Measurements from ENCODE around the gene SMCO2.

SMCO2 gene

DNA sequence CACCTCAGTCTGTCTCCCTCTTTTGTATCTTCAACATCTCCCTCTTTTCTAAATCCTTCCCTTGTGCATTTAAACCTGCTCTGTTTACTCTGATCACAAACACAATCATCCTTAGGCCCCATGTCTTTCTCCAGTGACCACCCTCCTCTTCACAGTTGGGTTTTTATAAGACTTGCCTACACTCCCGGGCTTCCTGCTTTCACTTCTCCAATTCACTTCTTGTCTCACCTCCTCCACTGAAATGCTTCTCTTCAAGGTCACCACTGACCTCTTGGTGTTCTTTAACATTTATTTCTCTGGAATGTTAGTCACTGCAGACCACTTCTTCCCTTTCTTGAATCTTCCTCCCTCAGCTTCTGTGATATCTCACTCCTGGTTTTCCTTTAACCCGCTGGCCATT, 8.7 kb upstream of the SMCO2 start:
- no peak overlapping the region for H4K91ac ChIP-seq (ENCODE audit: low read length)
- H3K14ac ChIP-seq (ENCODE audit: low read length in 2 of 2): no peak overlapping the region
- H3K4me3 ChIP-seq (ENCODE audit: insufficient read depth in 1 of 2, low read depth in 1 of 2, low read length in 2 of 2): no peak overlapping the region
- no peak overlapping the region for H3K9ac ChIP-seq (ENCODE audit: low read length)
- H3K4me2 ChIP-seq (ENCODE audit: low read length, poor library complexity, severe bottlenecking): no peak overlapping the region
- H3K23ac ChIP-seq (ENCODE audit: low read length in 2 of 2): no peak overlapping the region
- no peaks in the 10 kb centered on the region for H3K9me3 ChIP-seq (ENCODE audit: control insufficient read depth, low read length)
- no peak overlapping the region for H2BK15ac ChIP-seq (ENCODE audit: low read depth, poor library complexity, severe bottlenecking)
- no peak for DNase-seq
- no peaks in the 10 kb centered on the region for H3K27me3 ChIP-seq (ENCODE audit: control insufficient read depth in 1 of 2, insufficient read depth in 1 of 2, low read length in 2 of 2)
- H3K27ac ChIP-seq (ENCODE audit: low read length, poor library complexity, severe bottlenecking): no peak overlapping the region
- no peaks in the 10 kb centered on the region for H3K4me1 ChIP-seq (ENCODE audit: control insufficient read depth, insufficient read depth, low read depth, low read length)
- no peak overlapping the region for H2AFZ ChIP-seq (ENCODE audit: low read depth, low read length)
- H2AK5ac ChIP-seq (ENCODE audit: low read length, severe bottlenecking): no peak overlapping the region
- H3K18ac ChIP-seq (ENCODE audit: low read depth in 1 of 2, low read length in 2 of 2): no peak overlapping the region
- H3K36me3 ChIP-seq (ENCODE audit: control insufficient read depth in 1 of 2, insufficient read depth in 2 of 2, low read depth in 1 of 2, low read length in 2 of 2): no peaks in the 10 kb centered on the region
- no peak overlapping the region for H2BK5ac ChIP-seq (ENCODE audit: low read depth, low read length, poor library complexity, severe bottlenecking)
- H2BK120ac ChIP-seq (ENCODE audit: low read depth, low read length): no peak overlapping the region
- no peak overlapping the region for H2BK12ac ChIP-seq (ENCODE audit: low read length in 2 of 2)
- no peak overlapping the region for H4K8ac ChIP-seq (ENCODE audit: low read length)
- H3K4ac ChIP-seq (ENCODE audit: low read depth in 1 of 2, low read length in 2 of 2): no peak overlapping the region
- no peaks in the 10 kb centered on the region for H3K79me1 ChIP-seq (replicated peaks; ENCODE audit: low read length, poor library complexity, severe bottlenecking)
- 93% methylated on average over 2 of the region's 2 CpGs for WGBS

DNA sequence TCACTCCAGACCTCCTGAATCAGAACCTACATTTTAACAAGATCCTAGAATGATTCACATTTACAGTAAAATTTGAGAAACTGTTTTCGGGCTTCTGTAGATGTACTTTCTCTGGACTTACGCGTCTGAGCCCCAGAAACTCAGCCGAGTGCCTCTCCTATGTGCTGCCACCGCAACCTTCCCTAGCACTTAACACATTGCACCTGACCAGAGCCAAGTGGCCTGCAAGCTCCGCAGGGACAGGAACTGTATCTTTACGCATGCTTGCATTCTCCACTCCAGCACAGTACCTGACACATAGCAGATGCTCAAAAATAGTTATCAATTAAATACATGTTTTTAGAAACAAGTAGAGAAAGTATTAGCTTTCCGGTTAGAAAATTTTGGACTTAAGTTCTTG, 1.2 kb downstream of the SMCO2 start:
- no peak overlapping the region for H3K14ac ChIP-seq (ENCODE audit: low read length in 2 of 2)
- peak overlapping the region in 1 of 2 experiments; percentile 11 for H3K18ac ChIP-seq (ENCODE audit: low read depth in 1 of 2, low read length in 2 of 2)
- H4K8ac ChIP-seq (ENCODE audit: low read length): no peak overlapping the region
- no peak overlapping the region for H3K23ac ChIP-seq (ENCODE audit: low read length in 2 of 2)
- no peak overlapping the region for H2AFZ ChIP-seq (ENCODE audit: low read depth, low read length)
- H3K79me1 ChIP-seq (replicated peaks; ENCODE audit: low read length, poor library complexity, severe bottlenecking): no peaks in the 10 kb centered on the region
- H2AK5ac ChIP-seq (ENCODE audit: low read length, severe bottlenecking): no peak overlapping the region
- H3K9me3 ChIP-seq (ENCODE audit: control insufficient read depth, low read length): peaks cover 10% of the 10 kb centered on the region
- H3K4me1 ChIP-seq (ENCODE audit: control insufficient read depth, insufficient read depth, low read depth, low read length): no peaks in the 10 kb centered on the region
- no peak overlapping the region for H3K9ac ChIP-seq (ENCODE audit: low read length)
- no peak overlapping the region for H4K91ac ChIP-seq (ENCODE audit: low read length)
- 90% methylated on average over 5 of the region's 8 CpGs for WGBS
- no peak overlapping the region for H3K4ac ChIP-seq (ENCODE audit: low read depth in 1 of 2, low read length in 2 of 2)
- H2BK120ac ChIP-seq (ENCODE audit: low read depth, low read length): no peak overlapping the region
- no peak for DNase-seq
- H3K27me3 ChIP-seq (ENCODE audit: control insufficient read depth in 1 of 2, insufficient read depth in 1 of 2, low read length in 2 of 2): no peaks in the 10 kb centered on the region
- H2BK5ac ChIP-seq (ENCODE audit: low read depth, low read length, poor library complexity, severe bottlenecking): no peak overlapping the region
- no peak overlapping the region for H3K27ac ChIP-seq (ENCODE audit: low read length, poor library complexity, severe bottlenecking)
- H2BK12ac ChIP-seq (ENCODE audit: low read length in 2 of 2): no peak overlapping the region
- H3K4me3 ChIP-seq (ENCODE audit: insufficient read depth in 1 of 2, low read depth in 1 of 2, low read length in 2 of 2): no peak overlapping the region
- no peaks in the 10 kb centered on the region for H3K36me3 ChIP-seq (ENCODE audit: control insufficient read depth in 1 of 2, insufficient read depth in 2 of 2, low read depth in 1 of 2, low read length in 2 of 2)
- H2BK15ac ChIP-seq (ENCODE audit: low read depth, poor library complexity, severe bottlenecking): no peak overlapping the region
- no peak overlapping the region for H3K4me2 ChIP-seq (ENCODE audit: low read length, poor library complexity, severe bottlenecking)

DNA sequence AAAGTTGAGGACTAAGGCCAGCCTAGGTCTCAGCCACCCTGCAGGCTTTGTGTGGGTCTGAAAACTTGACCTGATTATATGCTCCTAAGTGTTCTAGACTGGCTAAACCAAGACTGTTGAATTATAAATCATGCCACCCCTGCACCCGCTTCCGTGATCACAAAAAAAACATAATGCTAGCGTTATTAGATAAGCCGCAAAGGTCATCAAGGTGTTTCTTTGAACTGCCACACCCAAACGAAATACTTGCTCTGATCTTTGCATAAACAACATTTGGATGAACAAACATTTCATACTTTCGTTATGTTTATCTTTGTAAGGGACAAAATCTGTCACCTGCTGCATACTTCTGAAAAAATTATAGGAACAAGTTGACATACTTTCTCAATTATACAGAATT, 2.5 kb downstream of the SMCO2 start:
- DNase-seq: no peak
- H3K4me3 ChIP-seq (ENCODE audit: insufficient read depth in 1 of 2, low read depth in 1 of 2, low read length in 2 of 2): no peak overlapping the region
- H2BK5ac ChIP-seq (ENCODE audit: low read depth, low read length, poor library complexity, severe bottlenecking): no peak overlapping the region
- no peaks in the 10 kb centered on the region for H3K36me3 ChIP-seq (ENCODE audit: control insufficient read depth in 1 of 2, insufficient read depth in 2 of 2, low read depth in 1 of 2, low read length in 2 of 2)
- H2AK5ac ChIP-seq (ENCODE audit: low read length, severe bottlenecking): no peak overlapping the region
- H4K91ac ChIP-seq (ENCODE audit: low read length): no peak overlapping the region
- no peak overlapping the region for H3K4ac ChIP-seq (ENCODE audit: low read depth in 1 of 2, low read length in 2 of 2)
- no peak overlapping the region for H2BK120ac ChIP-seq (ENCODE audit: low read depth, low read length)
- no peak overlapping the region for H2BK15ac ChIP-seq (ENCODE audit: low read depth, poor library complexity, severe bottlenecking)
- peaks cover 10% of the 10 kb centered on the region for H3K9me3 ChIP-seq (ENCODE audit: control insufficient read depth, low read length)
- no peak overlapping the region for H2BK12ac ChIP-seq (ENCODE audit: low read length in 2 of 2)
- no peak overlapping the region for H3K14ac ChIP-seq (ENCODE audit: low read length in 2 of 2)
- no peak overlapping the region for H4K8ac ChIP-seq (ENCODE audit: low read length)
- H3K4me2 ChIP-seq (ENCODE audit: low read length, poor library complexity, severe bottlenecking): no peak overlapping the region
- no peak overlapping the region for H2AFZ ChIP-seq (ENCODE audit: low read depth, low read length)
- H3K27me3 ChIP-seq (ENCODE audit: control insufficient read depth in 1 of 2, insufficient read depth in 1 of 2, low read length in 2 of 2): peaks cover 0 to 3% of the 10 kb centered on the region in 2 experiments
- WGBS: 87% methylated on average over 6 of the region's 6 CpGs
- no peak overlapping the region for H3K9ac ChIP-seq (ENCODE audit: low read length)
- H3K27ac ChIP-seq (ENCODE audit: low read length, poor library complexity, severe bottlenecking): no peak overlapping the region
- H3K79me1 ChIP-seq (replicated peaks; ENCODE audit: low read length, poor library complexity, severe bottlenecking): no peaks in the 10 kb centered on the region
- H3K4me1 ChIP-seq (ENCODE audit: control insufficient read depth, insufficient read depth, low read depth, low read length): no peaks in the 10 kb centered on the region
- H3K23ac ChIP-seq (ENCODE audit: low read length in 2 of 2): no peak overlapping the region
- H3K18ac ChIP-seq (ENCODE audit: low read depth in 1 of 2, low read length in 2 of 2): no peak overlapping the region

GRCh38 chr12:27449893-27450534, 3.5 kb downstream of the SMCO2 start:
- no peaks in the 10 kb centered on the region for H3K4me1 ChIP-seq (ENCODE audit: control insufficient read depth, insufficient read depth, low read depth, low read length)
- H3K4ac ChIP-seq (ENCODE audit: low read depth in 1 of 2, low read length in 2 of 2): no peak overlapping the region
- no peak overlapping the region for H2BK120ac ChIP-seq (ENCODE audit: low read depth, low read length)
- H3K9me3 ChIP-seq (ENCODE audit: control insufficient read depth, low read length): peaks cover 10% of the 10 kb centered on the region
- H3K14ac ChIP-seq (ENCODE audit: low read length in 2 of 2): no peak overlapping the region
- no peak overlapping the region for H2BK15ac ChIP-seq (ENCODE audit: low read depth, poor library complexity, severe bottlenecking)
- H3K18ac ChIP-seq (ENCODE audit: low read depth in 1 of 2, low read length in 2 of 2): no peak overlapping the region
- no peak overlapping the region for H3K27ac ChIP-seq (ENCODE audit: low read length, poor library complexity, severe bottlenecking)
- DNase-seq: no peak
- no peak overlapping the region for H3K4me3 ChIP-seq (ENCODE audit: insufficient read depth in 1 of 2, low read depth in 1 of 2, low read length in 2 of 2)
- H3K4me2 ChIP-seq (ENCODE audit: low read length, poor library complexity, severe bottlenecking): no peak overlapping the region
- WGBS: 94% methylated on average over 5 of the region's 5 CpGs
- no peak overlapping the region for H2BK12ac ChIP-seq (ENCODE audit: low read length in 2 of 2)
- no peak overlapping the region for H4K91ac ChIP-seq (ENCODE audit: low read length)
- H3K9ac ChIP-seq (ENCODE audit: low read length): no peak overlapping the region
- H4K8ac ChIP-seq (ENCODE audit: low read length): no peak overlapping the region
- H3K79me1 ChIP-seq (replicated peaks; ENCODE audit: low read length, poor library complexity, severe bottlenecking): no peaks in the 10 kb centered on the region
- H3K36me3 ChIP-seq (ENCODE audit: control insufficient read depth in 1 of 2, insufficient read depth in 2 of 2, low read depth in 1 of 2, low read length in 2 of 2): no peaks in the 10 kb centered on the region
- peaks cover 0 to 3% of the 10 kb centered on the region in 2 experiments for H3K27me3 ChIP-seq (ENCODE audit: control insufficient read depth in 1 of 2, insufficient read depth in 1 of 2, low read length in 2 of 2)
- H3K23ac ChIP-seq (ENCODE audit: low read length in 2 of 2): no peak overlapping the region
- no peak overlapping the region for H2BK5ac ChIP-seq (ENCODE audit: low read depth, low read length, poor library complexity, severe bottlenecking)
- no peak overlapping the region for H2AK5ac ChIP-seq (ENCODE audit: low read length, severe bottlenecking)
- H2AFZ ChIP-seq (ENCODE audit: low read depth, low read length): no peak overlapping the region

Data from mesenchymal stem cell (in vitro differentiated cells and primary cell).